Measurements from ENCODE around the gene ZSWIM5.

- TF ChIP-seq CTCF (IDR thresholded peaks at IDR 0.05): no peak
- no peak for TF ChIP-seq EZH2 (IDR thresholded peaks at IDR 0.05; ENCODE audit: borderline replicate concordance, insufficient read depth, low read depth, low read length, poor library complexity, severe bottlenecking)
Measured at GRCh38 chr1:45135316-45135715, 71.1 kb downstream of the ZSWIM5 start.
